GM06990 (cell line): ENCODE data around the gene VSX1.

Source experiments
- DNase-seq: peaks from one replicate; pipeline ENCODE4 v3.0.0-alpha.2; 2011; ENCODE audit not compliant: insufficient read length; ENCODE audit errors: extremely low read depth
- H3K27me3 ChIP-seq: replicated peaks from 2 replicates; pipeline ENCODE4 v1.6.0; 2011; ENCODE audit warnings: low read length; ENCODE audit not compliant: control insufficient read depth, insufficient read depth
- H3K36me3 ChIP-seq: 2 replicates; pipeline ENCODE4 v1.5.1; 2011; ENCODE audit warnings: low read length; ENCODE audit not compliant: control insufficient read depth, insufficient read depth
- H3K4me3 ChIP-seq: replicated peaks from 2 replicates; pipeline ENCODE4 v1.5.1; 2011; ENCODE audit warnings: low read depth, mild to moderate bottlenecking, control low read depth, low read length
- CTCF ChIP-seq: IDR thresholded peaks from 2 replicates; pipeline ENCODE4 v1.5.1; 2011; ENCODE audit warnings: low read length, control low read depth, mild to moderate bottlenecking, inconsistent platforms; ENCODE audit not compliant: insufficient read depth, poor library complexity, severe bottlenecking

Gene VSX1

GRCh38 chr20:25044660-25045342 lies 37.1 kb downstream of the VSX1 start:
- DNase-seq: no peak
- Histone ChIP-seq H3K27me3 (no peaks in the 10 kb centered on the region), H3K4me3 (no peak overlapping the region), H3K36me3 (peaks cover 4% of the 10 kb centered on the region)
- no peak for TF ChIP-seq CTCF

GRCh38 chr20:25044261-25044560 lies 37.7 kb downstream of the VSX1 start:
- TF ChIP-seq CTCF: no peak
- H3K4me3 ChIP-seq: no peak overlapping the region
- H3K27me3 ChIP-seq: no peaks in the 10 kb centered on the region
- no peak for DNase-seq
- peaks cover 4% of the 10 kb centered on the region for H3K36me3 ChIP-seq

- Histone ChIP-seq H3K36me3 (peaks cover 4% of the 10 kb centered on the region), H3K27me3 (no peaks in the 10 kb centered on the region), H3K4me3 (no peak overlapping the region)
- no peak for TF ChIP-seq CTCF
- DNase-seq: no peak
Measured at GRCh38 chr20:25043499-25044260, 38.3 kb downstream of the VSX1 start.

- TF ChIP-seq CTCF: no peak
- Histone ChIP-seq H3K36me3 (peaks cover 4% of the 10 kb centered on the region), H3K4me3 (no peak overlapping the region), H3K27me3 (no peaks in the 10 kb centered on the region)
- peak; percentile 76 for DNase-seq
Measured at GRCh38 chr20:25042531-25043498, 39.1 kb downstream of the VSX1 start.

GRCh38 chr20:25041813-25042530 lies 40.0 kb downstream of the VSX1 start:
- Histone ChIP-seq H3K27me3 (no peaks in the 10 kb centered on the region), H3K36me3 (peaks cover 1% of the 10 kb centered on the region; the same call in 1 of the 2 replicates), H3K4me3 (no peak overlapping the region)
- no peak for DNase-seq
- TF ChIP-seq CTCF: no peak
